ENCODE results near the gene ARTN. TPM values are rescaled to one million over a fixed set of nuclear protein-coding genes. Genes with fewer than 3 reads are reported as not detected.

Gene ARTN
- total and polyA plus RNA-seq, 9 of the 15 experiments (the other 6 are each of a cell fraction or from before 2014, with no cell fraction given) = 0.06 to 0.38 TPM; not detected in 7

DNA sequence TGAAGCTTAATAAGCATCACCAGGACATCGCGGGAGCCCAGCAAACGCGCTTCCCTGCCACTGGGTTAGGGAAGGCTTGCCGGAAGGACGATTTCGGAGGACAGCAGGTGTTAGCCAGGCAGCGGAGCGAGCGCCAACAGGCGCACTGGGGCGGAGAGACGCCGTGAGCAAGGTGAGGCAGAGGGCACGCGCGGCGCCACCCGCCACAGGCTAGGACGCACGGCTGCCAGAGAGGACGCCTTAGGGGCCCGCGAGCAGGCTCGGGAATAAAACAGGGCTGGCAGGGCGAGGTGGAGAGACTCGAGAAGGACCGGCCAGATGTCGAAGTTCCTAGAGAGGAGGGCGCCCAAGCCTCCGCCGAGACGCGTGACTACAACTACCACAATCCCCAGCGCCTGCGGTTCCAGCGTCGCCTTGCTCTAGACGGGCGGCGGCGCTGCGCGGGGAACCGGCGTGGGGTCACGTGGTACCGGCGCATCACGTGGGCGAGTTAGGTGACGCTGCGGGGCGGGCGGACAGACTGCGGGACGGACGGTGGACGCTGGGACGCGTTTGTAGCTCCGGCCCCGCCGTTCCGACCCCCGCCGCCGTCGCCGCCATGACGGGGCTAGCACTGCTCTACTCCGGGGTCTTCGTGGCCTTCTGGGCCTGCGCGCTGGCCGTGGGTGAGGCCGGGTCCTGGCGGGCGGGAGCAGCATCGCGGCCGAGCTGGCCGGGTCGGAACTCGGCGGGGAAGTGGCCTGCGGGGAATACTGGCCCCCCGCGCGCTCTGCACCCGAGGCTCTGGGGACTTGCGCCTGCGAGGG lies 41.0 kb downstream of the ARTN start, which contains the start of gene ATP6V0B (continued):
- TF ChIP-seq NONO (IDR thresholded peaks at IDR 0.05; ENCODE audit: low read depth in 2 of 2, low read length in 1 of 2) = peak in 1 of 2 experiments; percentile 33; a peak in 1 of 4 replicates
- TF ChIP-seq, protein P1, sequence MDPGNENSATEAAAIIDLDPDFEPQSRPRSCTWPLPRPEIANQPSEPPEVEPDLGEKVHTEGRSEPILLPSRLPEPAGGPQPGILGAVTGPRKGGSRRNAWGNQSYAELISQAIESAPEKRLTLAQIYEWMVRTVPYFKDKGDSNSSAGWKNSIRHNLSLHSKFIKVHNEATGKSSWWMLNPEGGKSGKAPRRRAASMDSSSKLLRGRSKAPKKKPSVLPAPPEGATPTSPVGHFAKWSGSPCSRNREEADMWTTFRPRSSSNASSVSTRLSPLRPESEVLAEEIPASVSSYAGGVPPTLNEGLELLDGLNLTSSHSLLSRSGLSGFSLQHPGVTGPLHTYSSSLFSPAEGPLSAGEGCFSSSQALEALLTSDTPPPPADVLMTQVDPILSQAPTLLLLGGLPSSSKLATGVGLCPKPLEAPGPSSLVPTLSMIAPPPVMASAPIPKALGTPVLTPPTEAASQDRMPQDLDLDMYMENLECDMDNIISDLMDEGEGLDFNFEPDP (CRISPR knock-in tag; IDR thresholded peaks at IDR 0.05) = no peak
- TF ChIP-seq TCF3 (CRISPR knock-in tag; IDR thresholded peaks at IDR 0.05) = no peak
- TF ChIP-seq HMG20B (CRISPR knock-in tag; IDR thresholded peaks at IDR 0.05) = no peak
- TF ChIP-seq, protein P2, sequence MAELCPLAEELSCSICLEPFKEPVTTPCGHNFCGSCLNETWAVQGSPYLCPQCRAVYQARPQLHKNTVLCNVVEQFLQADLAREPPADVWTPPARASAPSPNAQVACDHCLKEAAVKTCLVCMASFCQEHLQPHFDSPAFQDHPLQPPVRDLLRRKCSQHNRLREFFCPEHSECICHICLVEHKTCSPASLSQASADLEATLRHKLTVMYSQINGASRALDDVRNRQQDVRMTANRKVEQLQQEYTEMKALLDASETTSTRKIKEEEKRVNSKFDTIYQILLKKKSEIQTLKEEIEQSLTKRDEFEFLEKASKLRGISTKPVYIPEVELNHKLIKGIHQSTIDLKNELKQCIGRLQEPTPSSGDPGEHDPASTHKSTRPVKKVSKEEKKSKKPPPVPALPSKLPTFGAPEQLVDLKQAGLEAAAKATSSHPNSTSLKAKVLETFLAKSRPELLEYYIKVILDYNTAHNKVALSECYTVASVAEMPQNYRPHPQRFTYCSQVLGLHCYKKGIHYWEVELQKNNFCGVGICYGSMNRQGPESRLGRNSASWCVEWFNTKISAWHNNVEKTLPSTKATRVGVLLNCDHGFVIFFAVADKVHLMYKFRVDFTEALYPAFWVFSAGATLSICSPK (IDR thresholded peaks at IDR 0.05; ENCODE audit: borderline replicate concordance) = no peak
- TF ChIP-seq, protein P3, sequence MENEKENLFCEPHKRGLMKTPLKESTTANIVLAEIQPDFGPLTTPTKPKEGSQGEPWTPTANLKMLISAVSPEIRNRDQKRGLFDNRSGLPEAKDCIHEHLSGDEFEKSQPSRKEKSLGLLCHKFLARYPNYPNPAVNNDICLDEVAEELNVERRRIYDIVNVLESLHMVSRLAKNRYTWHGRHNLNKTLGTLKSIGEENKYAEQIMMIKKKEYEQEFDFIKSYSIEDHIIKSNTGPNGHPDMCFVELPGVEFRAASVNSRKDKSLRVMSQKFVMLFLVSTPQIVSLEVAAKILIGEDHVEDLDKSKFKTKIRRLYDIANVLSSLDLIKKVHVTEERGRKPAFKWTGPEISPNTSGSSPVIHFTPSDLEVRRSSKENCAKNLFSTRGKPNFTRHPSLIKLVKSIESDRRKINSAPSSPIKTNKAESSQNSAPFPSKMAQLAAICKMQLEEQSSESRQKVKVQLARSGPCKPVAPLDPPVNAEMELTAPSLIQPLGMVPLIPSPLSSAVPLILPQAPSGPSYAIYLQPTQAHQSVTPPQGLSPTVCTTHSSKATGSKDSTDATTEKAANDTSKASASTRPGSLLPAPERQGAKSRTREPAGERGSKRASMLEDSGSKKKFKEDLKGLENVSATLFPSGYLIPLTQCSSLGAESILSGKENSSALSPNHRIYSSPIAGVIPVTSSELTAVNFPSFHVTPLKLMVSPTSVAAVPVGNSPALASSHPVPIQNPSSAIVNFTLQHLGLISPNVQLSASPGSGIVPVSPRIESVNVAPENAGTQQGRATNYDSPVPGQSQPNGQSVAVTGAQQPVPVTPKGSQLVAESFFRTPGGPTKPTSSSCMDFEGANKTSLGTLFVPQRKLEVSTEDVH (IDR thresholded peaks at IDR 0.05; ENCODE audit: low read depth, partially characterized antibody) = peak; percentile 79
- TF ChIP-seq, protein P4, sequence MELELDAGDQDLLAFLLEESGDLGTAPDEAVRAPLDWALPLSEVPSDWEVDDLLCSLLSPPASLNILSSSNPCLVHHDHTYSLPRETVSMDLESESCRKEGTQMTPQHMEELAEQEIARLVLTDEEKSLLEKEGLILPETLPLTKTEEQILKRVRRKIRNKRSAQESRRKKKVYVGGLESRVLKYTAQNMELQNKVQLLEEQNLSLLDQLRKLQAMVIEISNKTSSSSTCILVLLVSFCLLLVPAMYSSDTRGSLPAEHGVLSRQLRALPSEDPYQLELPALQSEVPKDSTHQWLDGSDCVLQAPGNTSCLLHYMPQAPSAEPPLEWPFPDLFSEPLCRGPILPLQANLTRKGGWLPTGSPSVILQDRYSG (tag; conservative IDR thresholded peaks at IDR 0.05; ENCODE audit: low read depth) = no peak
- no peak for TF ChIP-seq SNIP1 (IDR thresholded peaks at IDR 0.05; ENCODE audit: low read depth)
- peak; percentile 9 to 76 (median 73) for TF ChIP-seq YY1 (IDR thresholded peaks at IDR 0.05; ENCODE audit: borderline replicate concordance in 1 of 3, control insufficient read depth in 1 of 3, extremely low read depth in 1 of 3, insufficient read depth in 3 of 3, insufficient read length in 1 of 3, insufficient replicate concordance in 2 of 3, low read depth in 1 of 3, low read length in 2 of 3)
- TF ChIP-seq, protein P5, sequence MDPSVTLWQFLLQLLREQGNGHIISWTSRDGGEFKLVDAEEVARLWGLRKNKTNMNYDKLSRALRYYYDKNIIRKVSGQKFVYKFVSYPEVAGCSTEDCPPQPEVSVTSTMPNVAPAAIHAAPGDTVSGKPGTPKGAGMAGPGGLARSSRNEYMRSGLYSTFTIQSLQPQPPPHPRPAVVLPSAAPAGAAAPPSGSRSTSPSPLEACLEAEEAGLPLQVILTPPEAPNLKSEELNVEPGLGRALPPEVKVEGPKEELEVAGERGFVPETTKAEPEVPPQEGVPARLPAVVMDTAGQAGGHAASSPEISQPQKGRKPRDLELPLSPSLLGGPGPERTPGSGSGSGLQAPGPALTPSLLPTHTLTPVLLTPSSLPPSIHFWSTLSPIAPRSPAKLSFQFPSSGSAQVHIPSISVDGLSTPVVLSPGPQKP (CRISPR knock-in tag; IDR thresholded peaks at IDR 0.05) = no peak
- TF ChIP-seq, protein P6, sequence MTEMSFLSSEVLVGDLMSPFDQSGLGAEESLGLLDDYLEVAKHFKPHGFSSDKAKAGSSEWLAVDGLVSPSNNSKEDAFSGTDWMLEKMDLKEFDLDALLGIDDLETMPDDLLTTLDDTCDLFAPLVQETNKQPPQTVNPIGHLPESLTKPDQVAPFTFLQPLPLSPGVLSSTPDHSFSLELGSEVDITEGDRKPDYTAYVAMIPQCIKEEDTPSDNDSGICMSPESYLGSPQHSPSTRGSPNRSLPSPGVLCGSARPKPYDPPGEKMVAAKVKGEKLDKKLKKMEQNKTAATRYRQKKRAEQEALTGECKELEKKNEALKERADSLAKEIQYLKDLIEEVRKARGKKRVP (CRISPR knock-in tag; IDR thresholded peaks at IDR 0.05) = no peak
- TF ChIP-seq ZNF24 (IDR thresholded peaks at IDR 0.05) = 0 out of 2 replicates have a peak, but pooled peaks have one; percentile 45
- no peak for TF ChIP-seq HMGN3 (IDR thresholded peaks at IDR 0.05; ENCODE audit: borderline replicate concordance, extremely low read depth, insufficient read length, low read depth, low read length)

All from K562 (cell line).